ENCODE measurements around the gene FAM204A.

FAM204A gene

DNA sequence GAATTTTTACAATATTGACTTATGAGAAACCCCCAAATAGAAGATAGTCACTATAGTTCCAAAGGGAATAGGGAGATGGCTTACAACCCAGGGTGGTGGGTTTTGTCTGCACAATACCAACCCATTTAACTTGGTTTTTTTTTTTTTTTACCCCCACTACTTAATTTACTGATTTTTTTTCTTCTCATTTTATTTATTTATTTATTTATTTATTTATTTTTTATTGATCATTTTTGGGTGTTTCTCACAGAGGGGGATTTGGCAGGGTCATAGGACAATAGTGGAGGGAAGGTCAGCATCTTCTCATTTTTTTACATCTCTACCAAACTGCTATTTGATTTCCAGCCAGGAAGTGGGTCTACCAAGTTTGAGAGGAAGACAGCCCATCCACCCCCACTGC lies 77.9 kb downstream of the FAM204A start:
- H3K4me1 ChIP-seq (ENCODE audit: insufficient read depth, low read length, poor library complexity, severe bottlenecking), result no peaks in the 10 kb centered on the region
- no peaks in the 10 kb centered on the region for H4K20me1 ChIP-seq (ENCODE audit: insufficient read depth, low read length, poor library complexity, severe bottlenecking)
- TF ChIP-seq EZH2phosphoT487 (IDR thresholded peaks at IDR 0.05; ENCODE audit: borderline replicate concordance), result no peak
- TF ChIP-seq, protein P1, sequence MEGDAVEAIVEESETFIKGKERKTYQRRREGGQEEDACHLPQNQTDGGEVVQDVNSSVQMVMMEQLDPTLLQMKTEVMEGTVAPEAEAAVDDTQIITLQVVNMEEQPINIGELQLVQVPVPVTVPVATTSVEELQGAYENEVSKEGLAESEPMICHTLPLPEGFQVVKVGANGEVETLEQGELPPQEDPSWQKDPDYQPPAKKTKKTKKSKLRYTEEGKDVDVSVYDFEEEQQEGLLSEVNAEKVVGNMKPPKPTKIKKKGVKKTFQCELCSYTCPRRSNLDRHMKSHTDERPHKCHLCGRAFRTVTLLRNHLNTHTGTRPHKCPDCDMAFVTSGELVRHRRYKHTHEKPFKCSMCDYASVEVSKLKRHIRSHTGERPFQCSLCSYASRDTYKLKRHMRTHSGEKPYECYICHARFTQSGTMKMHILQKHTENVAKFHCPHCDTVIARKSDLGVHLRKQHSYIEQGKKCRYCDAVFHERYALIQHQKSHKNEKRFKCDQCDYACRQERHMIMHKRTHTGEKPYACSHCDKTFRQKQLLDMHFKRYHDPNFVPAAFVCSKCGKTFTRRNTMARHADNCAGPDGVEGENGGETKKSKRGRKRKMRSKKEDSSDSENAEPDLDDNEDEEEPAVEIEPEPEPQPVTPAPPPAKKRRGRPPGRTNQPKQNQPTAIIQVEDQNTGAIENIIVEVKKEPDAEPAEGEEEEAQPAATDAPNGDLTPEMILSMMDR (conservative IDR thresholded peaks at IDR 0.05; ENCODE audit: low read length), result no peak
- H3K9me3 ChIP-seq (ENCODE audit: insufficient read depth, low read depth, low read length), result no peaks in the 10 kb centered on the region
- no peaks in the 10 kb centered on the region for H3K79me2 ChIP-seq (ENCODE audit: insufficient read depth, low read length)
- H3K27me3 ChIP-seq (ENCODE audit: insufficient read depth, low read length, poor library complexity, severe bottlenecking), result no peaks in the 10 kb centered on the region
- no peak overlapping the region for H2AFZ ChIP-seq (ENCODE audit: low read length)
- H3K9me2 ChIP-seq (replicated peaks; ENCODE audit: low read depth, low read length), result no peaks in the 10 kb centered on the region
- no peaks in the 10 kb centered on the region for H3K36me3 ChIP-seq (ENCODE audit: insufficient read depth, low read length)
- H3K4me2 ChIP-seq (ENCODE audit: low read depth, low read length, poor library complexity, severe bottlenecking), result no peak overlapping the region
- no peak overlapping the region for H3K4me3 ChIP-seq (ENCODE audit: low read length, poor library complexity, severe bottlenecking)
- no peak overlapping the region for H3K9ac ChIP-seq (ENCODE audit: low read depth, low read length, poor library complexity, severe bottlenecking)
- H3F3A ChIP-seq (ENCODE audit: low read depth), result no peaks in the 10 kb centered on the region

DNA sequence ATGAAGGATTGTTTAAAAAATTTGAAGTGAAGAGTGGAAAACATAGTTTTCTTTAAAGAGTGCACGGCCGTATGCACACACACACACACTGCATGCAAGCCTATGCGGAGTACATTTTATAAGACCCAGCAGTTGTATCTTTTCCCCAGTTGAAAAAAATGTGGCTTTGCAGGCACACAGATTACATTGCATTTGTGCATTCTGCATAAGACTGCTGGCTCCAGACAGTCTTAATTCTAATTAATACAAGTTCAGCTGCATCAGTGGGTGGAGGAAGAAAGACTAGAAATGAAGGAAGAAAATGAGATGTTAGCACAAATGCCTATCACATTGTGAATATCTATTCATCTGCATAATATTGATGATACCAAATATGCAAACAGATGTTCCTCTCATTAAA lies 79.6 kb downstream of the FAM204A start:
- H2AFZ ChIP-seq (ENCODE audit: low read length), result no peak overlapping the region
- no peaks in the 10 kb centered on the region for H3K9me3 ChIP-seq (ENCODE audit: insufficient read depth, low read depth, low read length)
- H3K9ac ChIP-seq (ENCODE audit: low read depth, low read length, poor library complexity, severe bottlenecking), result no peak overlapping the region
- H3F3A ChIP-seq (ENCODE audit: low read depth), result no peaks in the 10 kb centered on the region
- no peaks in the 10 kb centered on the region for H3K27me3 ChIP-seq (ENCODE audit: insufficient read depth, low read length, poor library complexity, severe bottlenecking)
- no peaks in the 10 kb centered on the region for H4K20me1 ChIP-seq (ENCODE audit: insufficient read depth, low read length, poor library complexity, severe bottlenecking)
- H3K79me2 ChIP-seq (ENCODE audit: insufficient read depth, low read length), result no peaks in the 10 kb centered on the region
- TF ChIP-seq, protein P1 (conservative IDR thresholded peaks at IDR 0.05; ENCODE audit: low read length), result no peak
- TF ChIP-seq EZH2phosphoT487 (IDR thresholded peaks at IDR 0.05; ENCODE audit: borderline replicate concordance), result no peak
- H3K9me2 ChIP-seq (replicated peaks; ENCODE audit: low read depth, low read length), result no peaks in the 10 kb centered on the region
- H3K4me2 ChIP-seq (ENCODE audit: low read depth, low read length, poor library complexity, severe bottlenecking), result no peak overlapping the region
- H3K36me3 ChIP-seq (ENCODE audit: insufficient read depth, low read length), result no peaks in the 10 kb centered on the region
- no peaks in the 10 kb centered on the region for H3K4me1 ChIP-seq (ENCODE audit: insufficient read depth, low read length, poor library complexity, severe bottlenecking)
- no peak overlapping the region for H3K4me3 ChIP-seq (ENCODE audit: low read length, poor library complexity, severe bottlenecking)

DNA sequence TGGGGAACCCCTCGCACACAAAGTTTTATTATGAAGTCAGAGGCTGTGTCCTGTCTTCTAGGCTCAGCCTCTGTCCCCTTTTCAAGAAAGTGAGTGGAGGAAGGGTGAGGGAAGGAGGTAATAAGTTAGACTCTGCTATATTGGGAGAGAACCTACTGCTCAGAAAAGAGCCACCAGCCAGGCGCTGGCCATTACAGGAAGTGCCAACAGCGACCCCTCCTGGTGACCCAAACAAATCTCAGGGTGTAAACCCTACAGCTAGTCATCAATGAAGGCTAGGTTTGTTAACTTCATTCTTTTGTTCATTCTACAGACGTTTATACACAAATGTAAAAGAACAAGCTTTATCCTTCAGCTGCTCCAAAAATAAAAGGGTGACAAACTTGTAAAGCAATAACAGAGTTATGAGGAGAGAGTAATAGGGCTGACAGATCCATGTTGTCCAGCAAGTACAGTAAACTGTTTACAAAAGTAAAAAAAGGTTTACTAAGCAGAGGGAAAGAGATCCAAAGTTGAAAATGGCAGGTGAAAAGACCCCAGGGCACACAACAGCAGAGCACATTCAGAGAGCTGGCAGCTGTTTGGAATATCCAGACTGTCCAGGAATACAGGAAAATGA lies 82.7 kb downstream of the FAM204A start:
- Histone ChIP-seq H3K79me2 (ENCODE audit: insufficient read depth, low read length) (no peaks in the 10 kb centered on the region), H3K9me2 (replicated peaks; ENCODE audit: low read depth, low read length) (no peaks in the 10 kb centered on the region), H3K9ac (ENCODE audit: low read depth, low read length, poor library complexity, severe bottlenecking) (no peak overlapping the region), H3K27me3 (ENCODE audit: insufficient read depth, low read length, poor library complexity, severe bottlenecking) (no peaks in the 10 kb centered on the region), H3K9me3 (ENCODE audit: insufficient read depth, low read depth, low read length) (no peaks in the 10 kb centered on the region), H3K4me1 (ENCODE audit: insufficient read depth, low read length, poor library complexity, severe bottlenecking) (no peaks in the 10 kb centered on the region), H3K36me3 (ENCODE audit: insufficient read depth, low read length) (no peaks in the 10 kb centered on the region), H3K4me3 (ENCODE audit: low read length, poor library complexity, severe bottlenecking) (no peak overlapping the region), H3K4me2 (ENCODE audit: low read depth, low read length, poor library complexity, severe bottlenecking) (no peak overlapping the region), H2AFZ (ENCODE audit: low read length) (peak overlapping the region; percentile 41; the same call in 1 of the 2 replicates), H4K20me1 (ENCODE audit: insufficient read depth, low read length, poor library complexity, severe bottlenecking) (no peaks in the 10 kb centered on the region), H3F3A (ENCODE audit: low read depth) (no peaks in the 10 kb centered on the region)
- TF ChIP-seq, protein P1 (conservative IDR thresholded peaks at IDR 0.05; ENCODE audit: low read length), result peak; percentile 92
- no peak for TF ChIP-seq EZH2phosphoT487 (IDR thresholded peaks at IDR 0.05; ENCODE audit: borderline replicate concordance)

All from Loucy (cell line).